HG03442 (cell line): ENCODE results near the gene WNT2.

Source experiments
- ATAC-seq: cut with Tn5 transposase; IDR thresholded peaks from one replicate; pipeline ENCODE4 v1.9.1; 2021; ENCODE audit warnings: mild to moderate bottlenecking, moderate library complexity; ENCODE audit not compliant: unreplicated experiment

WNT2 gene

GRCh38 chr7:117322741-117323304 lies at the start of gene WNT2:
WNT2 (minus strand) TSS chr7:117323058; CDS start chr7:117322989, 69 bp downstream.
- no peak for ATAC-seq

DNA sequence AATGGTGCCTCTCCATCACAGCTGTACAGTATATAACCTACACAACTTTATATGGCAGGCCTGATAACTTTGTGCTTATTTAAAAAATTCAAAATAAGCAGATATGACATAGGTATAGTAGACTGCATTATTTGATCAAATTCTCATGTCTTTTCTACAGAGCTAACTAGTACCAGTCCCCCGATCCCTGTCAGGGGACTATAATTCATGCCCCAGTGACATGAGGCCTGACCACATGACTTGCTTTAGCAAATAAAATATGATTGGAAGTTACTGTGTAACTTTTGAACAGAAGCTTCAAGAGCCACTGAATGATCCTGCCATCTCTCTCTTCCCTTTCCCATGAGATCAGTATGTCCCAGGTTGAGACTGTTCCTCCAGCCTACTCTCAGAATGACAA lies 49.2 kb upstream of the WNT2 start:
- no peak for ATAC-seq

GRCh38 chr7:117364339-117365080 lies 41.7 kb upstream of the WNT2 start:
- no peak for ATAC-seq

DNA sequence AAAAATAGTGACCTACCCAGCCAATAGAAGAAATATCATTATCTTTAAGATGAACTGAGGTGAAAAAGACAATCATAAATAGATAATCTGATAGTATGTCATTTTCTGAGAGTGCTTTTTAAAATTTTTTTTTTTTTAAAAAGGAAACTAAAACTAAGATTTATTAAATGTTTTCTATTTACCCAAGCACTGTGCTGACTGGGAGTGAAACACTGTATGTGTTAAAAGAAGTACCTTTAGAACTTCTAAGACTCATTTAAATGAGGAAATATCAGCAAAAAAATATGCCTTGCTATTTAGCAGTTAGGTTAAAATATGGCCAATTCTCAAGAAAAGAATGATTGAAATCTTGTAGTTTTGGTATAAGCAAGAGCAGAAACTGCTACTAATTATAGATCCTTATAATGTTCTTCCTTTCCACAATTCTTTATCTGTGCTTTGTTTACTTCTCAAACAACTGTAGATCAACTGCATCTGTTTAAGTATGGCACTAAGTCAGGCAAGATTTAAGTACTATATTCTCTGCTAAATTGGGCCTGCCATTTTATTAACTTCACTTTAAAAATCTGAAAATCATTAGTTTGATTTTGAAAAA lies 39.5 kb upstream of the WNT2 start:
- peak; percentile 57 for ATAC-seq

GRCh38 chr7:117350027-117350426 lies 27.2 kb upstream of the WNT2 start:
- ATAC-seq, result no peak

- no peak for ATAC-seq
Observed at GRCh38 chr7:117349570-117349969, 26.7 kb upstream of the WNT2 start.

DNA sequence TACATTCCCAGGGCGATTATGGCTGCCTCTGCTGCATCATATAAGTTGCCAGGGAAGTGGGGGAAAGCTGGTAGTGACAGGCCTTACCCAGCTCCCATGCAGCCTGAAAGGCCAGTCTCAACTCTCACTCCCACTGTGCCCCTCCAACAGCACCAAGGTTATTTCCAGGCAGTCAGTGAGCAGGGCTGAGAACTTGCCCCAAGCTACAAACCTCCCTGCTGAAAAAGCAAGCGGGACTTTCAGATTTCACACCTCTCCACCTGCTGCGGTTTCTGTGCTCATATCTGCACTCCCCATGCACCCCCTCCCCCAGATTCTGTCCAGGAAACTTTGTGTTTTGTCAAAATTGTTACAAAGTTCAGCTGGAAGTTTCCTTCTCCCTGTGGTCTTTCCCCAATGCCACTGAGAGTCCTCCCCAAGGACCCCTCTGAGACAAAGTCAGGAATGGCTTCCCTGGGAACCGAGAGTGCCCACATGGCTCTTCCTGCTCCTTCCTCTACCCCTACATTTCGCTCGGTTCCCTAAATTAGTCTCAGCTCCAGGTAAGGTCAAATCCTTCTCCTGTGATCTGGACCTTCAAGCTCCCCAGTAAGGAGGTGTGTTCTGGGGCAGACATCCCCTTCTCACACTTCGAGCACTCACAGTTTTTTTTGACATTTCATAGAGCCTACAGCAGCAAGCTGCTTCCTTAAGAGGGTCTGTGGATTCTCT lies 25.3 kb upstream of the WNT2 start:
- peak; percentile 96 for ATAC-seq

GRCh38 chr7:117347480-117347879 lies 24.6 kb upstream of the WNT2 start:
- ATAC-seq, result peak; percentile 18

- ATAC-seq, result no peak
Observed at GRCh38 chr7:117346161-117346560, 23.3 kb upstream of the WNT2 start.

- no peak for ATAC-seq
Observed at GRCh38 chr7:117338020-117338419, 15.2 kb upstream of the WNT2 start.

DNA sequence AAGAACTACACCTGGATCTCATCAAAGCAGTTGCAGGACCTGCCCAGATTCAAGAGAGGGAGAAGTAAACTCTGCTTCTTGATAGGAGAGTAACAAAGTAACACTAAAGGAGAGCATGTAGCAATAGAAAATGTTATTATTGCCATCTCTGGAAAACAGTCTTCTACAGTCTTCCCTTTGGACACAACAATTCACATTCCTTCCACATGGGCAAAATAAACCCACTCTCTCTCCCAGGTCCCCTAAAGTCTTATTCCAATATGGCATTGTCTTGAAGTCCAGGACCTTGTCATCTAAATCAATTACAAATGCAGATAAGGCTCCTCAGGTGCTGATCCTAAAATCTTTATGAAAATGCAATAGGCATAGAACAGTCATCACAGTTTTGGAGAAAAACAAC lies 10.3 kb upstream of the WNT2 start:
- ATAC-seq, result no peak

GRCh38 chr7:117332031-117332430 lies 9.2 kb upstream of the WNT2 start:
- no peak for ATAC-seq

- no peak for ATAC-seq
Observed at GRCh38 chr7:117325836-117326235, 3.0 kb upstream of the WNT2 start.

- no peak for ATAC-seq
Observed at GRCh38 chr7:117324960-117325359, 2.1 kb upstream of the WNT2 start.

DNA sequence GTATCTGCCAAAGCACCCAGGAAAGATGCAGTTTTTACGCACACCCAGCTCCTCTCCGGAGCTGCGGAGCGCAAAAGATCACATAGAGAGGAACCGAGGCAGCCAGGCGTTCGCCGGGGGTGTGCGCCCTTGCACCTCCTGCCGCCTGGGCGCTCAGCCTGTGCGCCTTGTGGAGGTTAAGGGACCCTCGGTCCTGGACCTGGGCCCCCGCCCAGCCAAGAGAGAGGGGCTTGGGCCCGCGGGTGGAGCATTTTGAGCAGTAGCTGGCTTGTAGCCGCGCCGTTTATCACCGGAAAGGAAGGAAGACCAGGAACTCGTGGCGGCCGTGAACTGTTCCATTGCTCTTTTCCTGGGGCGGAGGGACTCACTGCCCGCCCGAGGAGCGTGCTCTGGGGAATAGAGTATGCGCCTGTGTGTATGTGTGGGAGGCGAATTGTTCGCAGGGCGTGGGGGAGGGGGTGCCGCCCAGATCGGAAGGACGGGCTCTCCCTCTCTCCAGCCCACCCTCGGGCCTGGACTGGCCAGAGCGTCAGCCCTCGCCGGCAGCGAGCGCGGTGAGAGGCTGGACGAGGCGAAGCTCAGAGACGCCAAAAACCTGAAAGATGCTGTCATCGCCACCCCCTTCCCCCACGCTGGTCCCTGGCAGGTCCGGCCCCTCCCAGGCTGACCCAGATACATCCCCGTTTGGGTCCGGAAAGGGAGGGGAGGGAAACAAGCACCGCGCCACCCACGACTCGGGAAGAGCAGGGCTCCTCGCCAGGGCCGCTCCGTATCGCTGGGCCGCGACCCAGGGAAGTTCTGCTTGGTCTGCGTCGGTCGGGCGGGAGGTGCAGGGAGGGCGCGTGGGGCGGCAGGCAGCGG lies 1.2 kb upstream of the WNT2 start:
- no peak for ATAC-seq

- no peak for ATAC-seq
Observed at GRCh38 chr7:117323305-117323850, 520 bp upstream of the WNT2 start.

GRCh38 chr7:117320523-117320922 lies 2.3 kb downstream of the WNT2 start:
- ATAC-seq, result no peak

DNA sequence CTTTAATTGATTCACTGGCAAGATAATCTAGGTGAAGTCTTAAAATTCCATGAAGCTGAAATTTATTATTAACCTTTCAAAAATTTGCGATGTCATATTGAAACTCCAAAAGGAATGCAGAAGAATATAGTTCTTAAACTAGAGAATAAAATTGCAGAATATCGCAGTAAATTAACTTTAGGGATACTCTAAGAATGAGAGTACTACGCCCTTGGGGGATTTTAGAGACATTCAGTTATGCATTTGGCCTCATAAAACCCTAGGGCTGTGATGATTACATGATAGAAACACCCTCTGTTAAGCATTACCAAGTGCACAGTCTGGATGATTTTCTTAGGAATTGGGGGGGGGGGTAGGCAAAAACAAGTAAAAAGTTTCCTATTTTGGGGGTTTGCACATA lies 3.7 kb downstream of the WNT2 start:
- ATAC-seq, result no peak

DNA sequence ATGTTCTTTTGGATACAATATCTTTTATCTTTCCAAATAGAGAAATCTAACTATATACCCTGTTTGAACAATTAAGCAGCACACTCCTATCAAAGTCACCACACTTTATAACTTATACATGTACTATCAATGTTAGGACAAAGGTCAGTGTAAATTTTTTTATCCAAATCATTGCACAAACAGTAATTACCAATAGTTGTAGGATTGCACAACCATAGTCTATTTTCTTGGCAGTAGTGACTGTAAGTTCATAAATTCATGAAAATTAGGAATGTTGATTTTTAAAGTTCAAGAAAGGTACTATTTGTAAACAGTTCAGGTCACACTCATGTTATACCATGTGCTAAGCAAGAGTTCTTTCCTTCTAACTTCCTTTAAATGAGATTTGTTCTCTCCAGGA lies 9.3 kb downstream of the WNT2 start:
- ATAC-seq, result no peak
